Panc1 (cell line): ENCODE measurements around the gene CCR8. TPM values are rescaled to one million over a fixed set of nuclear protein-coding genes. Genes with fewer than 3 reads are reported as not detected.

ENCODE experiments used
- ATAC-seq: fragments of 200-7000 bp; cut with Tn5 transposase; 2 replicates; pipeline ENCODE4 v1.9.1; 2020; ENCODE audit warnings: mild to moderate bottlenecking, moderate library complexity
- BruUV-seq: library from RNA; stranded (reverse); fragments of 400-500 nt; replicated peaks from 2 replicates; lab custom pipeline; 2021; lab: Mats Ljungman, UMichigan
- CTCF ChIA-PET: fragments of 300-600 bp; sonication (Branson Sonifier 250); formaldehyde crosslinking; loops from one replicate; lab custom pipeline; 2022; ENCODE audit warnings: antibody characterized with exemption; lab: Charles Lee
- POLR2A ChIA-PET: fragments of 300-600 bp; sonication (Branson Sonifier 250); formaldehyde crosslinking; loops from one replicate; lab custom pipeline; 2022; ENCODE audit warnings: antibody characterized with exemption; lab: Charles Lee
- DNase-seq: peaks from one replicate; pipeline ENCODE4 v3.0.0-alpha.2; 2010; ENCODE audit warnings: low read depth, low spot score
- H3K27ac ChIP-seq: 2 replicates; pipeline ENCODE4 v1.5.1; 2011; ENCODE audit warnings: mild to moderate bottlenecking, low read length, inconsistent platforms
- H3K27me3 ChIP-seq: fragments of 200-500 bp; sonication (Bioruptor generic); 2 replicates; pipeline ENCODE4 v1.6.0; 2014; ENCODE audit warnings: low read length, inconsistent platforms; ENCODE audit not compliant: control insufficient read depth, insufficient read depth
- H3K36me3 ChIP-seq: fragments of 200-500 bp; sonication (Bioruptor generic); 2 replicates; pipeline ENCODE4 v1.5.1; 2014; ENCODE audit warnings: inconsistent platforms, mild to moderate bottlenecking, low read length, moderate library complexity; ENCODE audit not compliant: control insufficient read depth, insufficient read depth
- H3K4me1 ChIP-seq: 2 replicates; pipeline ENCODE4 v1.5.1; 2011; ENCODE audit warnings: inconsistent platforms, mild to moderate bottlenecking, low read length, moderate library complexity; ENCODE audit not compliant: control insufficient read depth, insufficient read depth
- H3K4me3 ChIP-seq, 2 experiments: 2 replicates each; pipeline ENCODE4 v1.5.1; 2011 to 2012; ENCODE audit warnings: low read depth in 2 of 2, low read length in 2 of 2, mild to moderate bottlenecking in 2 of 2, inconsistent platforms in 1 of 2, moderate library complexity in 1 of 2
- H3K9me3 ChIP-seq: fragments of 200-500 bp; sonication (Bioruptor generic); 2 replicates; pipeline ENCODE4 v1.5.1; 2014; ENCODE audit warnings: low read depth, mild to moderate bottlenecking, inconsistent platforms, low read length, moderate library complexity; ENCODE audit not compliant: control insufficient read depth, insufficient read depth
- POLR2AphosphoS5 ChIP-seq: IDR thresholded peaks from 2 replicates; pipeline ENCODE4 v1.6.1; 2012; ENCODE audit warnings: mild to moderate bottlenecking, low read depth, low read length, moderate library complexity
- SIN3A ChIP-seq: IDR thresholded peaks from 2 replicates; pipeline ENCODE4 v1.6.1; 2012; ENCODE audit warnings: low read depth, mild to moderate bottlenecking, low read length, moderate library complexity, borderline replicate concordance; ENCODE audit not compliant: insufficient read depth
- TCF7L2 ChIP-seq: IDR thresholded peaks from 2 replicates; pipeline ENCODE4 v1.6.1; 2011; ENCODE audit warnings: mild to moderate bottlenecking, low read depth, low read length, inconsistent platforms
- in situ Hi-C: cut with HindIII; loops from 2 replicates; pipeline ENCODE4 v1.10.0; 2016; ENCODE audit warnings: low sequenced_read_pairs, low pct_unique_long_range_greater_than_20kb
- intact Hi-C: fragments of 100-400 bp; cut with micrococcal nuclease; formaldehyde crosslinking; loops from one replicate; pipeline ENCODE4 v1.10.0; 2022; ENCODE audit not compliant: unreplicated experiment
- total RNA-seq: library from RNA; stranded (reverse); gene quantifications from one replicate; pipeline ENCODE4 v1.2.1, GENCODE V29; 2021; ENCODE audit not compliant: unreplicated experiment
- TF ChIP-seq, protein P1 (sequence below), 2 experiments: IDR thresholded peaks; 2 replicates each; pipeline ENCODE4 v1.6.1; 2011 to 2012; ENCODE audit warnings: low read depth in 2 of 2, control low read depth in 1 of 2, low read length in 1 of 2, mild to moderate bottlenecking in 1 of 2, moderate library complexity in 1 of 2; ENCODE audit not compliant: insufficient read depth in 1 of 2
- TF ChIP-seq, protein P2 (sequence below): fragments of 450-650 bp; IDR thresholded peaks from 2 replicates; pipeline ENCODE4 v1.5.1; 2017; ENCODE audit warnings: mild to moderate bottlenecking

Gene CCR8
- total RNA-seq, 1 experiment from 2014 or later: not detected

DNA sequence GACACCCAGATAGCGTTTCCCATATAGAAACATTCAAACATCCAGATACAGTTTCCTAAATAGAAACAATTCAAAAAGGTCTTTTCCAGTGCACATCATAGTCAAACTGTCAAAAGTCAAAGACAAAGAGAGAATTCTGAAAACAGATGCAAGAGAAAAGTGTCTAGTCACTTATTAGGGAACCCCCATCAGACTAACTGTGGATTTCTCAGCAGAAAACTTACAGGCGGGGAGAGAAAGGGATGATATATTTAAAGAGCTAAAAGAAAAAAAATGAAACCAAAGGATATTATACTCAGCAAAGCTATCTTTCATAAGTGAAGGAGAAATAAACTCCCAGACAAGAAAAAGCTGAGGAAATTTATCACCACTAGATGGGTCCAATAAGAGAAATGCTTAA is 27.3 kb upstream of the CCR8 start:
- no peak for DNase-seq
- in situ Hi-C loops (no loop called here), intact Hi-C loops (no loop called here)
- CTCF ChIA-PET: no interaction called here
- BruUV-seq: no TSS peak
- Histone ChIP-seq H3K4me1 (no peaks in the 10 kb centered on the region), H3K36me3 (no peaks in the 10 kb centered on the region), H3K27me3 (no peaks in the 10 kb centered on the region), H3K4me3 (no peak overlapping the region), H3K27ac (no peak overlapping the region), H3K9me3 (no peaks in the 10 kb centered on the region)
- POLR2A ChIA-PET: no interaction called here
- no peak for ATAC-seq
- no peak for TF ChIP-seq TCF7L2
- no peak for TF ChIP-seq POLR2AphosphoS5
- TF ChIP-seq, protein P1, sequence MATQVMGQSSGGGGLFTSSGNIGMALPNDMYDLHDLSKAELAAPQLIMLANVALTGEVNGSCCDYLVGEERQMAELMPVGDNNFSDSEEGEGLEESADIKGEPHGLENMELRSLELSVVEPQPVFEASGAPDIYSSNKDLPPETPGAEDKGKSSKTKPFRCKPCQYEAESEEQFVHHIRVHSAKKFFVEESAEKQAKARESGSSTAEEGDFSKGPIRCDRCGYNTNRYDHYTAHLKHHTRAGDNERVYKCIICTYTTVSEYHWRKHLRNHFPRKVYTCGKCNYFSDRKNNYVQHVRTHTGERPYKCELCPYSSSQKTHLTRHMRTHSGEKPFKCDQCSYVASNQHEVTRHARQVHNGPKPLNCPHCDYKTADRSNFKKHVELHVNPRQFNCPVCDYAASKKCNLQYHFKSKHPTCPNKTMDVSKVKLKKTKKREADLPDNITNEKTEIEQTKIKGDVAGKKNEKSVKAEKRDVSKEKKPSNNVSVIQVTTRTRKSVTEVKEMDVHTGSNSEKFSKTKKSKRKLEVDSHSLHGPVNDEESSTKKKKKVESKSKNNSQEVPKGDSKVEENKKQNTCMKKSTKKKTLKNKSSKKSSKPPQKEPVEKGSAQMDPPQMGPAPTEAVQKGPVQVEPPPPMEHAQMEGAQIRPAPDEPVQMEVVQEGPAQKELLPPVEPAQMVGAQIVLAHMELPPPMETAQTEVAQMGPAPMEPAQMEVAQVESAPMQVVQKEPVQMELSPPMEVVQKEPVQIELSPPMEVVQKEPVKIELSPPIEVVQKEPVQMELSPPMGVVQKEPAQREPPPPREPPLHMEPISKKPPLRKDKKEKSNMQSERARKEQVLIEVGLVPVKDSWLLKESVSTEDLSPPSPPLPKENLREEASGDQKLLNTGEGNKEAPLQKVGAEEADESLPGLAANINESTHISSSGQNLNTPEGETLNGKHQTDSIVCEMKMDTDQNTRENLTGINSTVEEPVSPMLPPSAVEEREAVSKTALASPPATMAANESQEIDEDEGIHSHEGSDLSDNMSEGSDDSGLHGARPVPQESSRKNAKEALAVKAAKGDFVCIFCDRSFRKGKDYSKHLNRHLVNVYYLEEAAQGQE (IDR thresholded peaks at IDR 0.05; ENCODE audit: insufficient read depth in 1 of 2, low read depth in 2 of 2, low read length in 1 of 2): no peak
- no peak for TF ChIP-seq SIN3A
- TF ChIP-seq, protein P2, sequence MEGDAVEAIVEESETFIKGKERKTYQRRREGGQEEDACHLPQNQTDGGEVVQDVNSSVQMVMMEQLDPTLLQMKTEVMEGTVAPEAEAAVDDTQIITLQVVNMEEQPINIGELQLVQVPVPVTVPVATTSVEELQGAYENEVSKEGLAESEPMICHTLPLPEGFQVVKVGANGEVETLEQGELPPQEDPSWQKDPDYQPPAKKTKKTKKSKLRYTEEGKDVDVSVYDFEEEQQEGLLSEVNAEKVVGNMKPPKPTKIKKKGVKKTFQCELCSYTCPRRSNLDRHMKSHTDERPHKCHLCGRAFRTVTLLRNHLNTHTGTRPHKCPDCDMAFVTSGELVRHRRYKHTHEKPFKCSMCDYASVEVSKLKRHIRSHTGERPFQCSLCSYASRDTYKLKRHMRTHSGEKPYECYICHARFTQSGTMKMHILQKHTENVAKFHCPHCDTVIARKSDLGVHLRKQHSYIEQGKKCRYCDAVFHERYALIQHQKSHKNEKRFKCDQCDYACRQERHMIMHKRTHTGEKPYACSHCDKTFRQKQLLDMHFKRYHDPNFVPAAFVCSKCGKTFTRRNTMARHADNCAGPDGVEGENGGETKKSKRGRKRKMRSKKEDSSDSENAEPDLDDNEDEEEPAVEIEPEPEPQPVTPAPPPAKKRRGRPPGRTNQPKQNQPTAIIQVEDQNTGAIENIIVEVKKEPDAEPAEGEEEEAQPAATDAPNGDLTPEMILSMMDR: no peak

GRCh38 chr3:39313289-39313688 is 16.2 kb upstream of the CCR8 start:
- H3K9me3 ChIP-seq: no peaks in the 10 kb centered on the region
- ChIA-PET POLR2A (no interaction called here), CTCF (no interaction called here)
- H3K27me3 ChIP-seq: no peaks in the 10 kb centered on the region
- DNase-seq (no peak), ATAC-seq (no peak)
- H3K4me3 ChIP-seq: no peak overlapping the region
- H3K4me1 ChIP-seq: no peaks in the 10 kb centered on the region
- BruUV-seq: no TSS peak
- intact Hi-C loops: no loop called here
- H3K27ac ChIP-seq: no peak overlapping the region
- in situ Hi-C loops: no loop called here
- H3K36me3 ChIP-seq: no peaks in the 10 kb centered on the region
- TF ChIP-seq SIN3A (no peak), POLR2AphosphoS5 (no peak)
- TF ChIP-seq, protein P2: no peak
